Pons (tissue), 1 donor: ENCODE measurements around the gene ELL.
A peak's percentile ranks its signal among the peaks of the same experiment; 100 is the strongest.

Source experiments
- DNase-seq: peaks from one replicate; pipeline ENCODE4 v3.0.0-alpha.2; 2016; ENCODE audit warnings: low spot score

ELL gene

DNA sequence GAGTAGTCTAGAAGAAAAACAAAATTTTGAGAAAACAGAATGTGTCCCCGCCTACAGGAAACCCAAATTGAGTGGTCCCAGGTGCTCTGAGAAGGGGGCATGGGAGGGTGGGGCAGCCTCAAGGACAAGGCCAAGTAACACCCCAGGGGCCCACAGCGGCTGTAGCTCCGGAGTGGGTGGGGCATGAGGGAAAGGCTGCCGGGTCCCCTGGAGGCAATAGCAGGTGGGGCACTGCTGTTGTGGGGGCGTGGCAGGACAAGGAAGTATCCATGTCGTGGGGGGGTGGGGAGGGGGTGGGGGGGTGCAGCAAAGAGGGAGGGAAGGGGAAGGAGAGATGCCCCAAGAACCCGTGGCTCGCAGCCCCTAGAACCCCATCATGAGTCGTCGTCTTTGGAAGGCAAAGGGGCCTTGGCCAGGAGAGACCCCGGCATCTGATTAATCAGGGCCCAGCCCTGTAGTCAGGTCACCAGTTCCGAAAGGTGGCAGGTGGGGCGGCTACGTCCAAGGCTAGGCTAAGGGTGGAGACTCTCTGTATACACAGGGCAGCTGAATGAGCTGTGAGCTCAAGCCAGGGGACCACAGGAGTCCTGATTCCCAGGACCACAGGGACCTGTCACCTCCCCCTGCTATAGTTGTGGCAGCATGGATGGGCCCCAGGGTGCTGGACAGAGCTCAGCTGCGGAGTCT, 76.5 kb downstream of the ELL start:
- DNase-seq, result no peak

DNA sequence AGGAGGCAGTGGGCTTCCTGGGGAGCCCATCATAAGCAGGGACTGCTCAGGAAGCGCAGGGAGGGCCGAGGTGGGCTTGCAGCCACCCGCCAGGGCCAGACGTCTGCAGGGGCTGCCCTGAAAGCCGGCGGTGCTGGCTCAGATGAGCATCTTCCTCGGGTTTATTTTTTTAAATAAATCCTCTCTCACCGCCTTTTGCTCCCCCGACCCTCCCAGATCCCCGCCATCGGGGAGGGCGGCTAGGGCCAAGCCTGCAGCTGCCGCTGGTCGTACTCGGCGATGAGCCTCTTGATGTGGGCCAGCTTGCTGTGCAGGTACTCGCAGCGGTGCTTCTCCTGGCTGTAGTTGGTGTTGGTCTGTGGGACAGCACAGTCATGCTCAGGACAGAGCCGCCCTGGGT, 77.4 kb downstream of the ELL start:
- DNase-seq, result no peak

DNA sequence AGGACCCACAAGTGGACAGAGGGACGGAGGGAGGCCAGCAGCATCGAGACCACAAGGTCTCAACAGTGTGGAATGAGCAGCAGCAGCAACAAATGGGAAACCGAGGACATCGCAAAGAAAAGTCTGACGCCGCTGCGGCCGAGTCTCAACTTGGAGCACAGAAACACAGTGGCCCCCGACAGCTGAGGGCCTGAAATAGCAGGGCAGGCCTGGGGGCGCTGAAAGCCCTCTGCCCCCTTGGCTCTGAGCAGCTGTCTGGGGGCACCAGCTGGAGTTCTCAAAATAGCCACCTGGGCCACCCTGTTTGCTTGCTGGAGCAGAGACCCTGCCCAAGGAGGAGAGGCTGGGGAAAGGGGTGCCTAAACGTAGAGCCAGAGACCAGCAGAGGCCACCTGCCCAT, 78.0 kb downstream of the ELL start:
- DNase-seq, result no peak

DNA sequence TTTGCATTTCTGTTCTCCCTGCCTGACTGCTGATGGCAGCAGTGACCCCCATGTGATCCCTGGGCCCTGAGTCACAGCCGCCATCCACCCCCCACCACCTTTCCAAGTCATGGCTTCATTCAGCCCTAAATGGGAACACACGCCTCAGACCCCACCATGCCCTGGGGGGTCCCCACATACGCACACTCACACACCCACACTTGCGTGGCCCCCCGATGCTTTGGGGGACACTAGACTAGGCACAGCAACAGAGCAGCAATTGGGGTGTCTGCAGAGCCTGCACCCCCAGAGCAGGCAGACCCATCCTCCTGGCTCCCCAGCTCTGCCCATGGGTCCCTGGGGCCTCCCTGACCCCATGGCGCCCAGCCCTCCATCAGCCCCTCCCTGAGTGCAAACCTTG, 78.5 kb downstream of the ELL start:
- no peak for DNase-seq

DNA sequence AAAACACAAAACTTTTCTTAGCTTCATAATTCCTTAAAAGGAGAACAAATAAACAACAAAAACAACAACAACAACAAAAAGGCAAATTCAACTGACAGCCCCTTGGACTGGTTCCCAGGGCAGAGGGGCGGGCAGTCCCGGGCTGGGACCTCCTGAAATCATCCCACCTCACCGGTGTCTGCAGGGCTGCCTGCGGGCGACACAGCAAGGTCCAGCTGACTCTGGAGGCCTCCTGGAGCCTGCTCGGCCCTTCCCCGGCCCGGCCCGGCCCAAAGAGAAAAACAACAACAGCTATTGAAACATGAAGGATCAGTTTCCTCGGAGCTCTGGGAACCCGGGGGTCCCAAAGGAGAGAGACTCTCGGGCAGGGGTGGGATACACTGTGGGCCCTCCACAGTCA, 78.9 kb downstream of the ELL start:
- no peak for DNase-seq

DNA sequence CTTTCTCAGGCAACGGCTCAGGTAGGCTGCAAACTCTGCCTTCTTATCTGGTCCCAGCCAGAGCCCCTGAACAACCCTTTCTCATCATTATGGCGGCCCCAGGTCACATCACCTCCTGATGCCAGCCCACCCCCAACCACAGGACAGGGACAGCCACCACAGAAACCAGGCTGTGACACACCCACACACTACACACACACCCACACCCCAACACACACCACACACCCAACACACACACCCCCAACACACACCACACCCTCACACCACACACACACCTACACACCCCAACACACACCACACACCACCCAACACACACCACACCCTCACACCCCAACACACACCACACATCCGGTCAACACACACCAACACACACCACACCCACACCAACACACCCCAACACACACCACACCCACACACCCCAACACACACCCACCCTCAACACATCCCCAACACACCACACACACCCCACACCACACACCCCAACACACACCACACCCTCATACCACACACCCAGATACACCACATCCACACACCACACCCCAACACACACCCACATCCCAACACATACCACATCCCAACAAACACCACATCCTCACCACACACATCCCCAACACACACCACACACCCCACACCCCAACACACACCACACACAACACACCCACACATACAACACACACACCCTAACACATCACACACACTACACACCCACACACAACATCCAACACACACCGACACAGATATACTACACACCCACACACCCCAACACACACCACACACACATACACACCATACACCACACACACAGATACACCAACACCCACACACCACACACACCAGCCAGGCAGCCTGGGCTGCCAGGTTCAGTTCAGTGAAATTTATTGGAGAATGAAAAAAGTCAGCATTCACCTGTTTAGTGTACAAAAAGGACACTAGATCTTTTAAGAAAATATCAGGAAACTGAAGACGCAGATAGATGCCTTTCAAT, 79.8 kb downstream of the ELL start:
- no peak for DNase-seq

DNA sequence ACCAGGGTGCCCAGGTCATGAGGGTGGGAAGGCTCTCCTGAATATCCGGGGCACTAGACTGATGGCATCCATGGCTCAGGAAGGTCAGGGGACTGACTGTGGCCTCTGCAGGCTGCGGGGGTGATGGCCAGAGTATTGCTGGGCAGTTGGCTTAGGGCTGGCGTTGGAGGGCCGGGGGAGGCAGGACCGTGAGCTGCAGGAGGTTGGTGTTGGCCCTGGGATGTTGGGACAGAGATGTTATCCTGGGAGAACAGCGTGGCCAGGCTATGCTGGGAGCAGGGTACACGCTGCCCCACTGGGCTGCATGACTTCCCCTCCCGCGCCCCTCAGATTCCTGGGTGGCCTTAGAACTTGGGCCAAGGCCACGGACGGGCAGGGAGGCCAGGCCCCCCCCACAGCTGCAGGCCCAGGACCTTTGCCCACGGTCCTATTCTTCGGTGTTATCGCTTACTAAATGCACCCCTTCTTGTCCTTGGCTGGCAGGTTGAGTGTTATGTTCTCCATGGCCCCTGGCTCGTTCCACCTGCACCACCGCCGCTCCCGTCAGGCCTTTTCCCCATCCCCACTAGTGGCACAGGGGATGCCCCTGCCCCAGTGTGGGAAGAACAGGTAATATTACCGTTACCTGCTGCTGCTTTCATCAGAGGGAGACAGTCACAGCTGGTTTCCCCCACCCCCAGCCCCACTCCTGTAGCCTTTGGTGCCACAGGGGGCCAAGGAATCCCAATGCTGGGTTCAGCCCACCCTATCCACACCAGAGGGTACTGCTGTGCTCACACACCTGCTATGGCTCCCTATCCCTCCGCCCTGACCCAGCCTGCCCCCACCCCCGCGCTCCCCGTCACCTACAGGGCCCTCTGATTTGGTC, 80.7 kb downstream of the ELL start:
- DNase-seq, result no peak

DNA sequence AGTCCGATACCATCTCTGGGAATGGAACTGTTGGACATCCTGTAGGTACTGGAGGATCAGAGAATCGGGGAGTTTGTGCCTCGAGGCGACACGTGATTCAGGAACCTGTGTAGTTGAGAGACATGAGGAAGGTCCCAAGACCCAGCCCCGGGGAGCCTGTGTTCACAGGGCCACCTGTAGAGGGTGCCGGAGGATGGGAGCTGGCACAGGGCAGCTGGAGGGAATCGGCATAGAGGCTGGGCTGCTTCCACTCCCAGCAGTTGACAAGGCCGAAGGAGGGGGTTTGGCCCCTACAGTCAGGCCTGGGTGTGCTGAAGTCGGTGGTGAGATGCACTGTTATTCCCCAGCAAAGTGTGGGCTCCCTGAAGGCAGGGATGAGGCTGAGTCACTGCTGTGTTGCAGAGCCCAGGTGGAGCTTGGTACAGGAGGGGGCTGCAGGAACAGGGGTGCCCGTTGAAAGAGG, 81.4 kb downstream of the ELL start:
- no peak for DNase-seq

DNA sequence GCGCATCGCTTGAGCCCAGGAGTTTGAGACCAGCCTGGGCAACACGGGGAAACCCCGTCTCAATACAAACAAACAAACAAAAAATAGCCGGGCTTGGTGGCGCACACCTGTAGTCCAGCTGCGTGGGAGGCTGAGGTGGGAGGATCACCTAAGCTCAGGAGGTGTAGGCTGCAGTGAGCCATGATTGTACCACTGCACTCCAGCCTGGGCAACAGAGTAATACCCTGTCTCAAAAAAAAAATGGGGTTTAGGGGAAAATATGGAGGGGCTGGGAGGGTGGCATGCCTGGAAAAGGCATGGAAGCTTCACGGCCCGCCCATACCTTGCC, 82.0 kb downstream of the ELL start:
- no peak for DNase-seq

DNA sequence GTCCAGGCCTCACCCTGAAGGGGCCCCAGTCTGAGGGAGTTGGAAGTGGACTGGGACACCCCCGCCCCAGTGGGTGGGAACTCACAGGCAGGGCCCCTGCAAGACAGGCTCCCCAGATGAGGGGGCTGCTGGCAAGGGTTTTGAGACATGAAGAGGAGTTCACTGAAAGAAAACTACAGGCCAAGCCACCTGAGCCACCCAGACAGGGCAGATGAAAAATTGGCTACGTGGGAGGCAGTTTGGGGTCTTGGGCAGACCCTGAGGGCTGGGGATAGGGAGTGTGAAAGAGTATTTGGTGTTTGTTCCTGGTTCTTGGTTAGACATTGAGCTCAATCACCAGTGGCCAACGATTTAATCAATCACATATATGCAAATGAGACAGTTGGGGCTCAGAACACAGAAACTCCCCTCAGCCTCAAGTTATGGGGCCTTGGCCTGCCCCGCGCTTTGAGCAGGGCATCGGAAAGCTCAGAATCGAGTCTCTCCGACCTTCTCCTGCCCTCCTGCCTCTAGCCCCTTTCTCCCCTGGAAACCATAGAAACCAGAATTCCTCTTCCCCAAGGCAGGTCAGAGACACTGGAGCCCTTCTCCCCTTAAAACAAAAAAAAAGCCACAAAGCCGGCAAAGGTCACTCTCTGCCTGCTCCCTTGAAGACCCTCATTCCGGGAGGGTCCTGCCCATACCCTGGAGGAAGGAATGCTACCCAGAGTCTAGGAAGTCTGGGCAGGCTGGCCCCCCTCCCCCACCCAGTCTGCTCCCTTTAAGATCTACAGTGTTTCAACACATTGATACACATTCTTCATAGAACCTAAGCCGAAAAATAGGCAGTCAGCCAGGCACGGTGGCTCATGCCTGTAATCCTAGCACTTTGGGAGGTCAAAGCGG, 82.6 kb downstream of the ELL start:
- no peak for DNase-seq

DNA sequence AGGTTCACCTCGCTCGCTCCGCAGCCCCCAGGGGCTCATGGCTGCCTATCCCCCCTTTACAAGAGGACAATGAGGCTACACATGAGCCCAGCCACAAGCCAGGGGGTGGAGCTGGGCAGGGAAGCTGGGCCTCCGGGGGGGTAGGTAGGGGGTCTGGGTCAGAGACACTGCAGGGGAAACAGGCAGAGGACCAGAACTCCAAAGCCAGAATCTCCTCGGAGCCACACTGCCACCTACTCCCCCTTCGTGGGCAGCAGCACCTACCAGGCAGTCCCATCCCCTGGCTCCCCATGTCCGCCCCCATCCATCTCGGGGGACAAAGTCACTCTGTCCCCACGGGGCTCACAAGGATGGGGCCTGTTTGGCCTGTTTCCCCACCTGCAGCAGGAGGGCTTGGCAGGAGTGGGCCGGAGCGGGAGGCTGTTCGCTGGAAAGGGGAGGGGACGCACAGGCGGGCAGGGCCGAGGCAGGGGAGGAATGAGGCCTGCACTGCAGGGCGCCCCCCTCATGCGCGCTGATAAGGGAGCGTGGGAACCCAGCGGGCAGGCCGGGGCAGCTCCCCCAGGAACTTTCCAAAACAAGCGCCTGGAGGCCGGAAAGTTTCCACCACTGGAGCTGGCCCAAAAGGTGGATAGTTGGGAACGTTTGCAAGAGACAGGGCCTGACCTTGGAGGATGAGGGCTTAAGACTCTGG, 83.4 kb downstream of the ELL start:
- DNase-seq, result no peak

DNA sequence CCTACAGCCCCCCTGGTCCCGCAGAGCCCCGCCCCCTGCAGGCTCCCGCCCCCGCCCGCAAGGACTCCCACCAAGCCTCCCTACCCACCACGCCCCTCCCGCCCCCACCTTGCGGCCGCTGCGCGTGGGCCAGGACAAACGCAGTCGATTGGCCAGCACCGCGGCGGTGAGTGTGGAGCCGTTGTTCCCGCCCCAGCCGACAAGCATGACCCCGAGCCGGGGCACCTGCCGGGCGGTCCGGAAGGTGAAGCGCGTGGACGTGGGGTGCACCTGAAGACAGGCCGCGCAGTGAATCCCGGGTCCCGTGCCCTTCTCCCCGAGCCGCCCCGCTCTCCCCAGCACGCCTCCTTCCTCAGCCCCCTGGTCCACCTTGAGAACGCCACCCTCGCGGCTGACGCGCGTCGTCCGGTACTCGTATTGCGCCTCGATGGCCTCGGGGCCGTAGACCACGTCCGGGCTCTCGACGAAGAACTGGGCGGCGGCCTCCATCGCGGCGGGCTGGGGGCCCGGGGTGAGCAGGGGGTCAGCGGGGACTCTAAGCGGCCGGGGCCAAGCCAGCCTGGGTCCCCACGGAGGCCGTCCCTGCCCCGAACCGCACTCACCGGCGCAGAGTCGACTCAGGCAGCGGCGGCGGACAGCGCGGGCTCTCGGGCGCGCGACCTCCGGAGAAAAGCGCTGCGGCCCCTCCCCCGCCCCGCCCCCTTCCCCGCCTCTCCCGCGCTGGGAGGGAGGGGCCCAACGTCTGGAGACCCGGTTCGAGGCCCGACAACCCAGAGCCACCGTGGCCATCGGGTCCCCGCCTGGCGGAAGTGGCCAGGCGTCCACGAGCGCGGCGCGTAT, 84.2 kb downstream of the ELL start, which contains the start of gene ISYNA1:
TSS of gene ISYNA1 (minus strand) at position 643 of the 840 bp plus-strand sequence. CDS start at position 489, 154 bp downstream.
- DNase-seq, result no peak

DNA sequence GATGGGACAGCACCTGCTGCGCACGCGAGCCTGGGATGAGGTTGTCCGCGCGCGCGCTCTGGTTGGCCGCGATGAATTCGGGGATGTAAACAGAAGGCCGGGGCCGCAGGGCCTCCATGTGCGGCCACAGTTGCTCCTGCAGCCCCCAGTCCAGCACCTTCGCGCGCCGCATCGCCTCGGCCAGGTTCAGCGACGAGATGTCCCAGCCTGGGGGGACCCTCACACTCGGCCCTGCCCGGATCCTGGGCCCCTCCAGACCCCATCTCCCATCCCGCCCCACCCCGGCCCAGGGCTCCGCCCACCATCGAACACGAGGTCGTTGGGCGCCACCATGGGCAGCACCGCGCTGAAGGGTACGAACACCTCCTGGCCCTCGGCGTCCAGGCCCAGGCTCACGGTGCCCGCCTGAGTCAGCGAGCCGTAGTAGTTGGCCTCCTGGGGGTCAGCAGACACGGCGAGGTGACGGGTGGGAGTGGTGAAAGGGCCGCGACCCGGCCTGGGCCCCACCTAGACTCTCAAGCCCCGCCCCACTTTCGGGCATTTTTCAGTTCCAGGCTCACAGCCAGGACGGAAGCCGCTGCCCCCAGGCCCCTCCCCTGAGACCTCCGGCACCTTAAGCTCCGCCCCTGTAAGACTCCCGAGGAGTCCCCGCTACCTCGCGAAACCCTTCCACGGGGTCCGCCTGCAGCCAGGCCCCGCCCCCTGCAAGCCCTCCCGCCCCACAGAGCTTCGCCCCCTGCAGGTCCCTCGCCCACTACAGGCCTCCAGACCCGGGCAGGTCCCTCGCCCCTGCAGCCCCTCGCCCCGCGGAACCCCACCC, 85.0 kb downstream of the ELL start:
- peak; percentile 34 for DNase-seq

DNA sequence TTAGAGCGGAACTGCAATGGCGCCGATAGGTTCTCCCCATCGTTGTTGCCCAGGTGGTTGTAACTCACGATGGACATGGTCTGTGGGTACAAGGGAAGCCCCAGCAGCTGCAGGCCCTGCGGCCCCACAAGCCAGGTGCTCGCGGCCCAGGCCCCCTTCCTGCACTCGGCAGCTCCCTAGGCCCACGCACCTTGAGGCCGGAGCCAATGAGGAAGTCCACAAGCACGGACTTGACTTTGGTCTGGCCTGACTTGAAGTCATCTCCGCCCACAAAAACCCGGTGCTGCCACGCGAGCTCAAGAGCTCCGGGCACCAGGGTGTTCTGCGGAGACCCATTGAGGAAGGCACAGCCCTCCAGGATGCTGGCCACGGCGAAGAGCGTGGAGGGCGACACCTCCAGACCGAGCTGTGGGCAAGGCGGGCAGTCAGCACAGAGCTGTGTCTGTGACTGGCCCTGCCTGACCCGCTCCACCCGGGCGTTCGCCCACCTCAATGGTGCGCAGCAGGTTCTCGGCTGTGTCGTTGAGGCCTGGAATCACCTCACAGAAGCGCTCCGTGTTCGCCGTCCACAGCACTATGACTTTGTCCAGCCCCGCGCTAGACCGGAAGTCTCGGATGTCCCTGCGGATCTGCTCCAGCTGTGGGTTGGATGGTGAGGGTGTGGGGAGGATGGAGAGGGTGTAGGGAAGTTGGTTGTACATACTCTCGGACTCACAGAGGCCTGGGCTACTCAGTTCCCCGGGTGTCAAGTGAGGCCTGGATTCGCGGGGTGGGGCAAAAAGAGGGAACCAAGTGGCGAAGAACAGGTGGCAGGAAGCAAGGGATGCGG, 85.8 kb downstream of the ELL start:
- DNase-seq, result no peak

DNA sequence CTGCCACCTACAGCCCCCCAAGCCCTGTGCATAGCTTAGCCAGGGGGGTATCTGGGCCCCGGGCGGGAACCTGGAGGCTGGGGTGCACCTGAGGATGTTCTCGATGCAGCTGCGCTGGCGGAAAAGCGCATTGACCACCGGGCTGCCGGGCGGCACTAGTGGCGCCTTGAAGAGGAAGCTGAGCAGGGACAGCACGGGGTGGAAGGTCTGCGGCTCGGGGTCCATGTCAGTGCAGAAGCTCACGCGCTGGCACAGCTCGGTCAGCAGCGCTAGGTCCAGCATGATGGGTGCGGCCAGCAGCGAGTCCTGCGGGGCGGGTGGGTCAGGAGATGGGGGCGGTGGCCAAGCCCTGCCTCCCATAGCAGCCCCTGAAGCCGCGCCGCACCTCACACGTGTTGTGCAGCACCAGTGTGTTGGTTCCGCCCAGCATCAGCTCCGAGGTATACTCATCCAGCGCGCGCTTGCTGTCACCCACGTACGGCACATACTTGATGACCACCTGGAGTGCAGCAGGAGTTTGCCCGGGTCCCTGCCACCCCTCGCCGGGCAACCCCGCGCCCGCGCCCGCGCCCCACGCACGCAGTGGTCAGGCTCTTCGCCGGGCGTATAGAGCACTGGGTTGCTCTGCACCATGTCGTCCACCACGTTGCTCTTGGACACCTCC, 86.6 kb downstream of the ELL start:
- DNase-seq, result no peak

DNA sequence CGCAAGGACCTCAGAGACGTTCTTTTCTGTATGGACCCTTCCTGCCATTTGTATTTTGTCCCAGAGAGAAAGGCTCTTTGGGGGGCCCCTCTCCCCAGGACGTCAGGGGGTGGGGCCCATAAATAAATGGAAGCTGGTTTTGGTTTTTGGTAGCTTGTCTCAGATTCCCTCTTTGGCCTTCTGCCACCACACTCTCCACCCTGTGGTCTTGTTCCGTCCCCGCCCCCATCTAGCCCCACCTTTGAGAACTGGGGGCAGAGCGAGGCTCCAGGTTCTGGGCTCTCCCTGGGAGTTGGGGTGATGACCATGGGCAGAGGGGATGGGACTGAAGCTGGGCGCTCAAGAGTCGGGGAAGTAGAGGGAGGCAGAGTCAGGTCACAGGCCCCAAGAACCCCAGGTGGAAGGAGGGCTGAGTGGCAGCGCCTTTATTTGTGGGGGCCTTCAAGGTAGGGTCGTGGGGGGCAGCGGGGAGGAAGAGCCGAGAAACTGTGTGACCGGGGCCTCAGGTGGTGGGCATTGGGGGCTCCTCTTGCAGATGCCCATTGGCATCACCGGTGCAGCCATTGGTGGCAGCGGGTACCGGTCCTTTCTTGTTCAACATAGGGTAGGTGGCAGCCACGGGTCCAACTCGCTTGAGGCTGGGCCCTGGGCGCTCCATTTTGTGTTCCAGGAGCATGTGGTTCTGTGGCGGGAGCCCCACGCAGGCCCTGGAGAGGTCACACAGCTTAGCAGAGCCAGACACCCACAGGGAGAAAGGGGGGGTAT, 87.3 kb downstream of the ELL start:
- no peak for DNase-seq
